Measurements from ENCODE around the gene PMVK.

Gene PMVK

GRCh38 chr1:154945962-154946850 lies 9.7 kb upstream of the PMVK start:
- no peak for FAIRE-seq

GRCh38 chr1:154945160-154945961 lies 8.8 kb upstream of the PMVK start:
- FAIRE-seq = no peak

DNA sequence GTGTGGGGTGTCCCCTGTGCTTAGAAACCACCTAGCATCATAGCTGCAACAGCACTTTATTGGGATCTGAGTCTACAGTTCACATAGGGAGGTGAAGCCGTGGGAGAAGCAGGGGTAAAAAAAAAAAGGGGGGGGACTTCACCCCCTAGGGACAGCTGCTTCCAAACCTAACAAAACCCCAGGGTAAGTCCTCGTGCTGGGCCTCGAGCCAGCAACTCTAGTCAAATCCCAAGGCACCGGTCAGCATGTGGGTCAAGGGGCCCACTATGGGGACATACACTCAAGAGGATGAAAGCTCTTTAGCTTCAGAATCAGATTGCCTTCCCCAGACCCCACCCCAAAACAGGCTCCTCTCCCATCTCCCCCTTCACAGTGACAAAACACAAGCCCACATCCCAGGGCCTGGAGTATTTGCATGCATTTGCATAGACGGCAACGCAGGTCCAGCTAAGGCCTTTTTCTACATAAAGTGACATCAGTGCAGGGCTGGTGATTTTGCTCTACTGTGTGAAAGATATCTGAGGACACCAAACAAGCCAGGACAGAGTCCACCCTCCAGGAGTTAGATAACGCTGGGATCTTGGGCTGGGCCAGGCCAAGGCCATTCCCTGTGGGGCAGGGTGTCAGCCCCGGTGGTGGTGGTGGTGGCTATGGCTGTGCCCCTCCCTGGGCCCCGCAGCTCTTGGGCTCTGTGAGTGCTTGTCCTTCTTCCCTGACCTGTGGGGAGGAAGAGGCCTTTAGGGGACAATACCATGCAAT lies 8.1 kb upstream of the PMVK start:
- no peak for FAIRE-seq

DNA sequence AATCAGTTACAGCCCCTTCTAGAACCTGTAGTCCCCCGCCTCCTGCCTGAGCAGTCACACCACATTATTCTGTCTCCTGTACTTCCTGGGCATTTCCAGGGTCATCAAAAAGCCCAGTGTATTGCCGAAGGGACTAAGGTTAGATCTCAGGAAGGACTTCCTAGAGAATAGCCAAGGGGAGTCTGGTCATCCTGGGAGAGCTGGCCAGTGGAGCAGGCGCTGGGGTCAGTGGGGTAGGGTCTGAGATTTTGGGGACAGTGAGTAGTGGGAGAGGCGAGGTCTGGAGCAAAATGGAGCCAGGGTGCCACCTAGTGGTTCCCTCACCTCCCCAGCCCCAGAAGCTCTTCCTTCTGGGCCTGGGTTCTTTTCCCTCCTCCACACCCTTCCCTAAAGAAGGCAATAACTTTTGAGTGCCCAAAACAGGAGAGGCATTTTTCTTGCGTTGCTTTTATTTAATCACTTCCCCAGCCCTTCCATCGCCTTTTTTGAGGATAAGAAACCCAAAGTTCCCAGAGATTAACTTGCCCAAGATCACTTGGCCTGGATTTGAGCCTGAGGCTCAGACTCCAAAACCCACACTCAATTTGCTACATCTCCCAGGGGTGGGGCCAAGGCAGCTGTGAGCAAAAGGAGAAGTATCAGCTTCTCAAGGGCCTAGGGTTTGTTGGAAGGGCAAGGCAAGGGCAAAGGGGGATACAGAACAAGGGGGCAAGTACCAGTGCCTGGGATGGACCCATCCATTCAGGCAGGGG lies 7.3 kb upstream of the PMVK start:
- no peak for FAIRE-seq

DNA sequence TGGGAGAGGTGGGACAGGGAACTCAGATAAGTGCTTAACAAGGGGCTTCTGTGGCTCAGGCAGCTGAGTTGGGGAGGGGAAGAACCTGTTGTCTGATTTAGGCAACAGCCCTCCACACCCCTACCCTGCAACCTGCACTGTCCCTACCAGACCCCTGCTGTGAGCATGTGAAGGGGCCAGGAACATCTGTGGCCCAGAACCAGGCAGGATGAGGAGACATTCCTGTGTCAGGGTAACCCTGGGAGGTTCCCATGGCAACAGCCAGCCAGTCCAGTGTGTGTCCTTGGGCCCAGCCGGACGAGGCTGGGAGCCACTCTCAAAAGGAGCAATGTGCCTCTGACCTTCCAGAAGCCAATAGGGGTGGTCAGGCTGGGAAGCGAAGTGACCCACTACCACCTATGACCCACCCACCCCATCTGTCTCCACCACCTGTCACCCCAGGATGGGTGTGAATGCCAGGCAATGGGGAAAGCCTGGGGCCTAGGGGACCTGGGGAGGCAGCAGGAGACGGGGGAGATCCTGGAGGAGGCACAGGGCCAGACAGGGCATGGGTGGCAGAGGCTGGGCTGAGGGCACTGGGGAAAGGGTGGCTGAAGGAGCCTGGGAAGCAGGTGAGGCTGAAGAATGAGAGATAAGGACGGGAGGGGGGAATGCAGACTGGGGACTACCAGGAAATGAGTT lies 5.0 kb upstream of the PMVK start:
- no peak for FAIRE-seq

DNA sequence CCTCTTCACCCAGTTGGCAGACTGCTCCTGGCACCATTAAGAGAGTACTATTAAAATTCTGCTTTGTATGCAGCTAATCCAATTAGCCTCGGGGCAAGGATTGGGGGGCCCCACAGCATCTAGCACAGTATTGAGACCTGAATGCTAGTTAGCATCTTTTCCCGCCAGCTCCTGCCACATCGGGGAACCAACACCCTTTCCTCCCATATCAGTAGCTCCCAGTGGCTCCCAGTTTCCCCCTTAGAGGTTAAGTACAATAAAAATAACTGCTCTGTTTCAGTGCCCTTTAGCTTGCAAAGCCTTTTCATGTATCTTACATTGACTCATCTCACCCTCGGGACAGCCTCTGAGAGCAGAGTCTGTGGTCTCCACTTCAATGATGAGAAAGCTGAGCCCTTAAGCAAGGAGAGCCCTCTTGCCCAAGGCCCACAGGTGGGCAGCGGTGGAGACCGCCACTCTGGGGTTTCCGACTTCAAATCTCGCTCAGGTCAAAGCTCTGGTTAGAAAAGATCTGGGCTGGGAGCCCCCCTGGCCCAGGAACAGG lies 4.2 kb upstream of the PMVK start:
- FAIRE-seq = no peak

DNA sequence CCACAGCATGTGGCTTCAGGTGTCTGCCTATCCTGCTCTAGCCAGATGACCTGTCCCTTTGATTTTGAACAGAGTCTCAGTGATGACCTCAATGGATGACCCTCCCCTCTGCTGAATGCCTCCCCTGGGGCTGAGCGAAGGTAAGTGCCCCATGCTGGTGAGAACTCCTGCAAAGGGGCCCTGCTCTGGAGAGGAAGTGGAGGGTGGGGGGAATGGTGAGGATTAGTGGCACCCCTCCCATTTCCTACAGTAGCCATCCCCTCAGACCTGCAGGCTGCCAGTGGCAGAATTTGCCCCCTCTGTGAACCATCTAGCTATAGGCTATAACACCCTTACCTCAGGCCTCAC lies 3.7 kb upstream of the PMVK start:
- no peak for FAIRE-seq

DNA sequence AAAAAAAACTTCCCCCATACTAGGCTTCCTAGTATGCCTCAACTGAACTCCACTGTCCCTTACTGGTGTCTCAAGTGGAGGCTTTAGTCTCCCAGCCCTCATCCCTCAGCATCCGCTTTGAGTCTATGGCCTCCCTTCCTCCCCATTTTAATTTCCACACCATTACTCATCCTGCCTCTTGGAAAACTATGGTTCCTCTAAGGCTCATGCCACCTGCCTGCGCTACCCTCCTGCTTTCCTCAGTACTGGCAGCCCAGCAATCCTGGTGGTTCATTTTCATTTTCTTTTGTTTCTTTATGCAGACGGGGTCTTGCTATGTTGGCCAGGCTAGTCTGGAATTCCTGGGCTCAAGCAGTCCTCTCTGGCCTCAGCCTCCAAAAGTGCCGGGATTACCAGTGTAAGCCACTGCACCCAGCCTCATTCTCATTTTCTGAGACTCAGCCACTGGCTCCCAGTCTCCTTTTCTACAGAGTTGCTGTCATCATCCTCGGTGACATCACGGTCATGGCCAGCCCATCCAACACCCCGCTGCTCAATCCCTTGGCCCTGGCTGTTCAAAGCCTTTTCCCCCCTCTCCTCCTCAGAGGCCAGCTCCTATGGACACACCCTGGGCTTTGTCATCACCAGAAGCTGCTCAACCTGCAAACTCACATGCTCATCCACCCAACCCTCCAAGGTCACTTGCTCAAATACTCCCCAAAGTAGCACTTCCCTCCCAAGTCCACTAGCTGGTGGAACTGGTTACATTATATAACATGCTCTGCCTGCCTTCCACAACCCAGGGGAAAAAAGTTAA lies 2.3 kb upstream of the PMVK start:
- no peak for FAIRE-seq

- FAIRE-seq = no peak
Measured at GRCh38 chr1:154937988-154938386, 1.5 kb upstream of the PMVK start.

DNA sequence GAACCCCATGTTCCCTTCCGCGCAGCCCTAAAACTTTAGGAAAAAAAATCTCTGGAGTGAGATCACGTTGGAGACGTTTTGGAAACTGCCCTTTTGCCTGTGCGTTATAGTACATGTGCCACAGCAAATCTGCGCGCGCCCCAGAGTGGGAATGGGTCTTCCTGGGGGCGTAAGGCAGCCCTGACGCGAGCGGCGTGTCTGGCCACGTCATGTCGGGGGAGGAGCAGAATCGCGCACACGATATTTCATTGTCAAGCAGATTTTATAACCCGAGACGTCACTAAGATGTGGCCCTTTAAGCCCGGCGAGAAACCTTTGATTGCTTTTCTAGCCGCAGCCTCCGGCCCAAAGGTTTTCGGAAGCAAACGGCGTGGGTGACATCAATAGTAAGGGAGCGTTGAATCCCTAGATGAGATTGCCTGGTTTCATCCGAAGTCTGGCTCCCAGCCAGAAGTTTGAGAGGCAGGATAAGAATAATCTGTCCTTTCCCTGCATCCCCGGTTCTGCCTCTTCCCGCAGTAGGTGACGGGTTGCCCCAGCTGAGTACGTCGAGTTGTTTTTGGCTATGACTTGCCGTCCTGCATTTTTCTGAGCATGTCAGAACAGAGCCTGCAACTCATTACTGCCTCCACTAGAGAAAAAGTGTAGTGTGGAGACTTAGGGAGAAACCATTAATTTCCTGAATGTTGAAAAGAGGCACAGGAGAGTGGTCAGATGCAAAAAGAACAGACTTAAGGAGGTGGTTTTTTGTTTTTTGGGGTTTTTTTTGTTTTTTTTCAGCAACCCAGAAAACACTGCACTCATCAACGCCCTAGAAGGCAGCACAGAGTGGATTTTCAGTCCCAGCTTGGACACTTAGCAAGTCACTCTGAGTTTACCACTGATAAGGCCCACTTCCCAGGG lies 817 bp upstream of the PMVK start:
- FAIRE-seq = peak; percentile 36

GRCh38 chr1:154935749-154936554 lies 567 bp downstream of the PMVK start:
- FAIRE-seq = no peak

DNA sequence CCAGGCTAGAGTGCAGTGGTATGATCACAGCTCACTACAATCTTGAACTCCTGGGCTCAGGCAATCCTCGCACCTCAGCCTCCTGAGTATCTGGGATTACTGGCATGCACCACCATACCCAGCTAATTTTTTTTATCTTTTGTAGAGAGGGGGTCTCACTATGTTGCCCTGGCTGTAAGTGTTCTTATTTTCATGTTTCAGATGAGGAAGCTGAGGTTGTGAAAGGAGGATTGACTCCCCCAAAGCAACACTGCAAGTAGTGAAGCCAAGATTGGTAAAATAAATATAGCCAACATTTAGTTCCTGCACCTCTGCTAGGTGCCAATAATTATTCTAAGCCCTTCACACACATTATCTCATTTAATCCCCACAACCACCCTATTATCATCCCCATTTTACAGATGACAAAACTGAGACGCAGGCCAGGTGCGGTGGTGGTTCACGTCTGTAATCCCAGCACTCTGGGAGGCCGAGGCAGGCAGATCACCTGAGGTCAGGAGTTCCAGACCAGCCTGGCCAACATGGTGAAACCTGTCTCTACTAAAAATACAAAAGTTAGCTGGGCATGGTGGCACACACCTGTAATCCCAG lies 2.1 kb downstream of the PMVK start:
- FAIRE-seq = no peak

GRCh38 chr1:154931940-154932487 lies 4.5 kb downstream of the PMVK start:
- no peak for FAIRE-seq

- no peak for FAIRE-seq
Measured at GRCh38 chr1:154926201-154926600, 10.3 kb downstream of the PMVK start.

DNA sequence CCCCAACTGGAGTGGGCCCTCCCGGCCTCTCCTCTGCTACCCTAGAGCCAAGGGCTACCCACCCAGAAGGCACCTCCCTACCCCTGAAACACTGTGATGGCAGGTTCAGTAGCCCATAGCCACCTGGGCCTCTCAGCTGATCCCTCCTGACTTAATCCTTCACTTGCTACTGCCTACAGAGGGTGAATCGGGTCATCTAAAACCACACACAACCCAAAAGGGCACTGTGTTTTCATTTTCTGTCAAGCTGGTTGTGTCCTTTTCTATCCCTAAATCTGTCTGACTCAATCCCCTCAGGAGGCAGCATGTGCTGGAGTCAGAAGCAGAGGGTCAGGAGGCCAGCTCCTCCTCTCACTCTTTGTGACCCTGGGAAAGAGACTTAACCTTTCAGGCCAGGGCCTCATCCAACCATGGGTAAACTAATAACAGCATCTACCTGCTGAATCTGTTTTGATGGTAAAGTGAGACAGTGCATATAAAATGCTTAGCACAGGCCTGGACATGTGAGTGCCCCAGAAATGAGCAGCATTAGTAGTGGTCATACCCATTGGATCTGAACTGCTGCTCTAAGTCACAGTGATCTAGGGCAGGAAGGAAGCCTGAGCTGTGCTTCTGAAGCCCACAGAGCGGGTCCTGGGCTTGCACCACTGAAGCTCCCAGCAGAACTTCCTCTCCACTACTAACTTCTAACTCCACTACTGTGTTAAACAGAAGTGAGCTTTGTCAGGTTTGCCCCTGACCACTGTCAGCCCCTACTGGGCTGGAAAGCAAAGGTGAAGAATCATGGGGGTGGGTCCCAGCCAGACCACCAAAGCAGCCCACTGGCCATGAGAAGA lies 11.0 kb downstream of the PMVK start:
- no peak for FAIRE-seq

- FAIRE-seq = no peak
Measured at GRCh38 chr1:154923695-154924094, 12.8 kb downstream of the PMVK start.

- no peak for FAIRE-seq
Measured at GRCh38 chr1:154913273-154913672, 23.2 kb downstream of the PMVK start.
